BJ (cell line): ENCODE results near the gene ACSBG1. TPM values are rescaled to one million over a fixed set of nuclear protein-coding genes. Genes with fewer than 3 reads are reported as not detected.

Source experiments
- CTCF ChIA-PET: fragments of 350-600 bp; formaldehyde crosslinking; extraction: SDS; loops from one replicate; lab custom pipeline; 2021; ENCODE audit warnings: antibody characterized with exemption, inconsistent platforms; lab: Yijun Ruan, JAX
- POLR2A ChIA-PET: fragments of 300-600 bp; sonication (Branson Sonifier 250); formaldehyde crosslinking; extraction: SDS; loops from one replicate; lab custom pipeline; 2021; ENCODE audit warnings: antibody characterized with exemption; lab: Charles Lee
- DNase-seq: peaks from one replicate; pipeline ENCODE4 v3.0.0-alpha.2; 2011; ENCODE audit warnings: low read depth
- H3K27me3 ChIP-seq: 2 replicates; pipeline ENCODE4 v1.6.0; 2011; ENCODE audit warnings: low read length; ENCODE audit not compliant: control insufficient read depth, insufficient read depth
- H3K36me3 ChIP-seq: 2 replicates; pipeline ENCODE4 v1.5.1; 2011; ENCODE audit warnings: low read length; ENCODE audit not compliant: control insufficient read depth, insufficient read depth
- H3K4me3 ChIP-seq: 2 replicates; pipeline ENCODE4 v1.5.1; 2011; ENCODE audit warnings: low read depth, mild to moderate bottlenecking, control low read depth, low read length
- polyA plus RNA-seq: library from polyadenylated mRNA; depleted of rRNA; stranded (reverse); fragments of >200 nt; gene quantifications from 2 replicates; pipeline ENCODE4 v1.2.3, GENCODE V29; 2011
- TF ChIP-seq, protein P1 (sequence below): IDR thresholded peaks from 2 replicates; pipeline ENCODE4 v1.5.1; 2011; ENCODE audit warnings: low read depth, mild to moderate bottlenecking, control low read depth, inconsistent platforms, low read length, moderate library complexity; ENCODE audit not compliant: insufficient read depth

The ACSBG1 gene
- polyA plus RNA-seq, 1 experiment = 0.01 TPM

- CTCF ChIA-PET = interaction anchor here (1.1 kb wide), 3 partner anchors 10 to 101 kb away, joined by 3 to 5 read pairs (median 3); no protein-coding TSS in a partner anchor
- DNase-seq = no peak
- no peaks in the 10 kb centered on the region for H3K36me3 ChIP-seq
- POLR2A ChIA-PET = interaction anchor here (0.6 kb wide), 1 partner anchor 343 kb away, joined by 10 read pairs; no protein-coding TSS in a partner anchor
- 0 out of 2 replicates have a peak, but pooled peaks cover 2% of the 10 kb centered on the region for H3K27me3 ChIP-seq
- TF ChIP-seq, protein P1, sequence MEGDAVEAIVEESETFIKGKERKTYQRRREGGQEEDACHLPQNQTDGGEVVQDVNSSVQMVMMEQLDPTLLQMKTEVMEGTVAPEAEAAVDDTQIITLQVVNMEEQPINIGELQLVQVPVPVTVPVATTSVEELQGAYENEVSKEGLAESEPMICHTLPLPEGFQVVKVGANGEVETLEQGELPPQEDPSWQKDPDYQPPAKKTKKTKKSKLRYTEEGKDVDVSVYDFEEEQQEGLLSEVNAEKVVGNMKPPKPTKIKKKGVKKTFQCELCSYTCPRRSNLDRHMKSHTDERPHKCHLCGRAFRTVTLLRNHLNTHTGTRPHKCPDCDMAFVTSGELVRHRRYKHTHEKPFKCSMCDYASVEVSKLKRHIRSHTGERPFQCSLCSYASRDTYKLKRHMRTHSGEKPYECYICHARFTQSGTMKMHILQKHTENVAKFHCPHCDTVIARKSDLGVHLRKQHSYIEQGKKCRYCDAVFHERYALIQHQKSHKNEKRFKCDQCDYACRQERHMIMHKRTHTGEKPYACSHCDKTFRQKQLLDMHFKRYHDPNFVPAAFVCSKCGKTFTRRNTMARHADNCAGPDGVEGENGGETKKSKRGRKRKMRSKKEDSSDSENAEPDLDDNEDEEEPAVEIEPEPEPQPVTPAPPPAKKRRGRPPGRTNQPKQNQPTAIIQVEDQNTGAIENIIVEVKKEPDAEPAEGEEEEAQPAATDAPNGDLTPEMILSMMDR = no peak
- H3K4me3 ChIP-seq = no peak overlapping the region
Measured at GRCh38 chr15:78209646-78210348, 24.6 kb downstream of the ACSBG1 start.

GRCh38 chr15:78208887-78209645 lies 25.3 kb downstream of the ACSBG1 start:
- Histone ChIP-seq H3K36me3 (no peaks in the 10 kb centered on the region), H3K27me3 (0 out of 2 replicates have a peak, but pooled peaks cover 2% of the 10 kb centered on the region), H3K4me3 (no peak overlapping the region)
- POLR2A ChIA-PET = interaction anchor here (0.6 kb wide), 1 partner anchor 342 kb away, joined by 10 read pairs; no protein-coding TSS in a partner anchor
- TF ChIP-seq, protein P1 = no peak
- no peak for DNase-seq
- CTCF ChIA-PET = interaction anchor here (1.1 kb wide), 1 partner anchor 11 kb away, joined by 3 read pairs; no protein-coding TSS in a partner anchor

- POLR2A ChIA-PET = interaction anchor here (0.6 kb wide), 1 partner anchor 91 kb away, joined by 5 read pairs; the partner anchor contains the start of gene SKIC8
- no peak for DNase-seq
- H3K36me3 ChIP-seq = no peaks in the 10 kb centered on the region
- no peak overlapping the region for H3K4me3 ChIP-seq
- TF ChIP-seq, protein P1 = no peak
- peaks cover 1% of the 10 kb centered on the region; the same call in 1 of the 2 replicates for H3K27me3 ChIP-seq
- CTCF ChIA-PET = interaction anchor here (1.2 kb wide), 1 partner anchor 30 kb away, joined by 3 read pairs; no protein-coding TSS in a partner anchor
Measured at GRCh38 chr15:78208341-78208844, 26.0 kb downstream of the ACSBG1 start.

DNA sequence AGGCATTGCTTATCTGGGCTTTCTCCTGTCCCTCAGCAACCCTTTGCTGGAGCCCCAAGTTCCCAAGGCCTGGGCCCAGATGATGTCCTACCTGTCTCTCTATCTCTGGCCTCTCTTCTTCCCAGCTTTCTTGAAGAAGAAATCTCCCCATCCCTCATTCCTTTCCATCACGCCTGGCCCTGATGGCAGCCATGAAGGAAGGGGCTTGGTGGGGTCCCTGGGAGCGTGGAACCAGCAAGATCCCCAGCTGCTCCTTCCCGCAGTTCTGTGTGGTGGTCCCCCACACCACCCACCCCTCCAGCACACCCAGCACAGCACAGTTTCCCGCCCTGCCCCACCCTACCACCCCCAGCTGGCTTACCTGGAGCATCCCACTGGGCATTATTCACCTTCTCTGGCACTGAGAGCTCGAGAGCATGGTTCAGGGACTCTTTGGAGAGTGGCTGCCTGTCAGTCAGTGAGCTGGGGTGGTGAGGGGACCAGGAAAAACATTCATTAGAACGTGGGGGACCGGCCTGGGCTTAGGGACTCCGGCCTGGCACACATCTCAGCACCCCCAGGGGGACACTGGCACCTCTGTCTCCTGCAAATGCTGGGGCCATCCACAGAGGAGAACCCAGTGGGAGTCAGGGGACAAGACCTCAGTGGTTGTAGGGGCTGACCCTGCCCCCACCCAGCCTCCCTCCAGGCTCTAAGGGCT lies 26.6 kb downstream of the ACSBG1 start:
- CTCF ChIA-PET = interaction anchor here (0.9 to 1.2 kb wide), 2 partner anchors 30 to 297 kb away, joined by 3 read pairs; no protein-coding TSS in a partner anchor
- POLR2A ChIA-PET = interaction anchor here (0.6 kb wide), 1 partner anchor 92 kb away, joined by 5 read pairs; the partner anchor contains the start of gene SKIC8
- Histone ChIP-seq H3K4me3 (no peak overlapping the region), H3K27me3 (peaks cover 5% of the 10 kb centered on the region), H3K36me3 (no peaks in the 10 kb centered on the region)
- no peak for DNase-seq
- TF ChIP-seq, protein P1 = no peak
